22Rv1 (cell line): ENCODE measurements around the gene EGFL8.

Experiments used
- ZFX ChIP-seq: fragments of 450-650 bp; IDR thresholded peaks from 2 replicates; pipeline ENCODE4 v1.6.1; 2017; ENCODE audit warnings: antibody characterized with exemption, borderline replicate concordance
- TF ChIP-seq, protein P1 (sequence below): fragments of 450-650 bp; IDR thresholded peaks from 2 replicates; pipeline ENCODE4 v1.5.1; 2017; ENCODE audit warnings: mild to moderate bottlenecking

DNA sequence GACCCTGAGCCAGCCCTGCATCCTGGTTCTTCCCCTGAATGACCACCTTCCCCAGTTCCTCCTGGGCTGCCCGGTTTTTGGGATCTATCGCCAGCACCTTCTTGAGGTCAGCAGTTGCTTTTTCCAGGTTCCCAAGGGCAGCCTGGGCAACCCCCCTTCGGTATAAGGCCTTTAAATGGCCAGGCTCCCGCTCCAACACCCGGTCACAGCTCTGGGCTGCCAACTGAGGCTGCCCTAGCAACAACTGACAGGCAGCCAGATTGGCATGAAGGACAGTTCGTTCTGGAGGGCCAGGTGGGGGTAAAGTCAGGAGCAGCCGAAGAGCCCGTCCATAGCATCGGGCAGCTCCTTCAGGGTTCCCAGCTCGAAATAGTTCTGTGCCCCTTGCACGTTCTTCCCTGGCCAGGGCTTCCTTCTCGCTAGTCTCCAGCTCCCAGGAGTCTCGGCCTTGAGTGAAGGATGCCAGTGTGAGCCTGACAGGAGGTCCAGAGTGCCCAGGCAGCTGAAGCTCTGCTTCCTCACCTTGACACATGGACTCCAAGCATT lies 35.6 kb upstream of the EGFL8 start:
- TF ChIP-seq, protein P1, sequence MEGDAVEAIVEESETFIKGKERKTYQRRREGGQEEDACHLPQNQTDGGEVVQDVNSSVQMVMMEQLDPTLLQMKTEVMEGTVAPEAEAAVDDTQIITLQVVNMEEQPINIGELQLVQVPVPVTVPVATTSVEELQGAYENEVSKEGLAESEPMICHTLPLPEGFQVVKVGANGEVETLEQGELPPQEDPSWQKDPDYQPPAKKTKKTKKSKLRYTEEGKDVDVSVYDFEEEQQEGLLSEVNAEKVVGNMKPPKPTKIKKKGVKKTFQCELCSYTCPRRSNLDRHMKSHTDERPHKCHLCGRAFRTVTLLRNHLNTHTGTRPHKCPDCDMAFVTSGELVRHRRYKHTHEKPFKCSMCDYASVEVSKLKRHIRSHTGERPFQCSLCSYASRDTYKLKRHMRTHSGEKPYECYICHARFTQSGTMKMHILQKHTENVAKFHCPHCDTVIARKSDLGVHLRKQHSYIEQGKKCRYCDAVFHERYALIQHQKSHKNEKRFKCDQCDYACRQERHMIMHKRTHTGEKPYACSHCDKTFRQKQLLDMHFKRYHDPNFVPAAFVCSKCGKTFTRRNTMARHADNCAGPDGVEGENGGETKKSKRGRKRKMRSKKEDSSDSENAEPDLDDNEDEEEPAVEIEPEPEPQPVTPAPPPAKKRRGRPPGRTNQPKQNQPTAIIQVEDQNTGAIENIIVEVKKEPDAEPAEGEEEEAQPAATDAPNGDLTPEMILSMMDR: no peak
- no peak for TF ChIP-seq ZFX
